ENCODE results near the gene ADD1. TPM values are rescaled to one million over a fixed set of nuclear protein-coding genes. Genes with fewer than 3 reads are reported as not detected.

ADD1 gene
- polyA plus RNA-seq, 3 donors: 76.1 to 122 (median 103) TPM

- WGBS (ENCODE audit: insufficient coverage): 93% methylated on average over 14 of the region's 17 CpGs
- peaks cover 70% of the 10 kb centered on the region for H3K4me1 Mint-ChIP-seq
- peak overlapping the region; percentile 90 to 97 (median 93) for H3K27ac Mint-ChIP-seq
- Histone ChIP-seq H3K9me3 (replicated peaks in 1 of 2; ENCODE audit: control insufficient read depth in 1 of 2, insufficient read depth in 1 of 2, low read length in 2 of 2) (no peaks in the 10 kb centered on the region), H3K27me3 (ENCODE audit: control insufficient read depth in 2 of 2, insufficient read depth in 2 of 2, low read length in 2 of 2) (no peaks in the 10 kb centered on the region), H3K36me3 (replicated peaks in 1 of 2; ENCODE audit: control insufficient read depth in 1 of 2, insufficient read depth in 2 of 2, low read length in 2 of 2) (peaks cover 17 to 22% of the 10 kb centered on the region in 2 donors), H3K79me2 (ENCODE audit: insufficient read depth, low read length) (peaks cover 75% of the 10 kb centered on the region), H3K27ac (ENCODE audit: low read depth in 1 of 2, low read length in 2 of 2) (peak overlapping the region; percentile 96 to 99), H3K4me3 (replicated peaks in 1 of 3; ENCODE audit: low read depth in 2 of 3, low read length in 3 of 3) (peak overlapping the region; percentile 63 to 99 (median 65)), H3K9ac (ENCODE audit: insufficient read depth, low read length, poor library complexity, severe bottlenecking) (peak overlapping the region; percentile 96), H4K20me1 (ENCODE audit: insufficient read depth, low read length) (peaks cover 74% of the 10 kb centered on the region), H3K4me1 (ENCODE audit: control insufficient read depth in 1 of 2, insufficient read depth in 2 of 2, low read length in 2 of 2) (peaks cover 84 to 92% of the 10 kb centered on the region in 2 donors), H2AFZ (ENCODE audit: insufficient read depth, low read depth, low read length, poor library complexity, severe bottlenecking) (no peak overlapping the region), H3K4me2 (replicated peaks; ENCODE audit: extremely low read depth, low read length, poor library complexity, severe bottlenecking) (peak overlapping the region; percentile 98)
- peak overlapping the region; percentile 93 to 95 for H3K4me3 Mint-ChIP-seq
- peaks cover 0 to 2% (median 2%) of the 10 kb centered on the region in 3 donors for H3K27me3 Mint-ChIP-seq (ENCODE audit: low read depth in 3 of 3)
- DNase-seq: peak in 1 of 3 donors; percentile 4
- no peak for TF ChIP-seq CTCF (IDR thresholded peaks at IDR 0.05)
- peaks cover 28 to 44% of the 10 kb centered on the region in 2 donors for H3K36me3 Mint-ChIP-seq
- intact Hi-C loops (cut with micrococcal nuclease): loop anchor here (5.0 kb wide), 3 partner anchors 33 to 47 kb away; partner anchors contain the start of genes ADD1 (in 1 of the 2) and TNIP2 (in 1 of the 2)
- no peaks in the 10 kb centered on the region for H3K9me3 Mint-ChIP-seq
Observed at GRCh38 chr4:2795300-2795892, 48.2 kb upstream of the ADD1 start.

GRCh38 chr4:2795893-2796848, 47.5 kb upstream of the ADD1 start:
- intact Hi-C loops (cut with micrococcal nuclease): loop anchor here (5.0 kb wide), 3 partner anchors 34 to 46 kb away; partner anchors contain the start of genes ADD1 (in 1 of the 2) and TNIP2 (in 1 of the 2)
- peak overlapping the region; percentile 99 to 100 for H3K27ac ChIP-seq (ENCODE audit: low read depth in 1 of 2, low read length in 2 of 2)
- peaks cover 78% of the 10 kb centered on the region for H4K20me1 ChIP-seq (ENCODE audit: insufficient read depth, low read length)
- Mint-ChIP-seq H3K9me3 (no peaks in the 10 kb centered on the region), H3K4me1 (peaks cover 65% of the 10 kb centered on the region), H3K4me3 (peak overlapping the region; percentile 93 to 96), H3K27me3 (ENCODE audit: low read depth in 3 of 3) (peaks cover 0 to 2% (median 2%) of the 10 kb centered on the region in 3 donors), H3K36me3 (peaks cover 30 to 48% of the 10 kb centered on the region in 2 donors), H3K27ac (peak overlapping the region; percentile 35 to 99 (median 84))
- H3K4me3 ChIP-seq (replicated peaks in 1 of 3; ENCODE audit: low read depth in 2 of 3, low read length in 3 of 3): peak overlapping the region in 2 of 3 experiments; percentile 65 to 99
- H3K79me2 ChIP-seq (ENCODE audit: insufficient read depth, low read length): peaks cover 82% of the 10 kb centered on the region
- DNase-seq: peak in 2 of 3 donors; percentile 7 to 22
- peaks cover 17 to 22% of the 10 kb centered on the region in 2 donors for H3K36me3 ChIP-seq (replicated peaks in 1 of 2; ENCODE audit: control insufficient read depth in 1 of 2, insufficient read depth in 2 of 2, low read length in 2 of 2)
- peaks cover 83 to 92% of the 10 kb centered on the region in 2 donors for H3K4me1 ChIP-seq (ENCODE audit: control insufficient read depth in 1 of 2, insufficient read depth in 2 of 2, low read length in 2 of 2)
- no peak overlapping the region for H2AFZ ChIP-seq (ENCODE audit: insufficient read depth, low read depth, low read length, poor library complexity, severe bottlenecking)
- peak overlapping the region; percentile 98 for H3K4me2 ChIP-seq (replicated peaks; ENCODE audit: extremely low read depth, low read length, poor library complexity, severe bottlenecking)
- no peak for TF ChIP-seq CTCF (IDR thresholded peaks at IDR 0.05)
- no peaks in the 10 kb centered on the region for H3K27me3 ChIP-seq (ENCODE audit: control insufficient read depth in 2 of 2, insufficient read depth in 2 of 2, low read length in 2 of 2)
- no peaks in the 10 kb centered on the region for H3K9me3 ChIP-seq (replicated peaks in 1 of 2; ENCODE audit: control insufficient read depth in 1 of 2, insufficient read depth in 1 of 2, low read length in 2 of 2)
- peak overlapping the region; percentile 96 for H3K9ac ChIP-seq (ENCODE audit: insufficient read depth, low read length, poor library complexity, severe bottlenecking)
- WGBS (ENCODE audit: insufficient coverage): 83% methylated on average over 15 of the region's 27 CpGs
